ENCODE data around the gene CACNA1S. TPM values are rescaled to one million over a fixed set of nuclear protein-coding genes. Genes with fewer than 3 reads are reported as not detected.

Gene CACNA1S
- total RNA-seq, 1 experiment from 2014 or later: not detected

- no peak overlapping the region for H3K4ac ChIP-seq (ENCODE audit: low read depth, low read length)
- H3K23ac ChIP-seq (ENCODE audit: insufficient read length, low read depth, low read length): no peak overlapping the region
- Mint-ChIP-seq H3K4me3 (no peak overlapping the region), H3K4me1 (no peaks in the 10 kb centered on the region), H3K9me3 (no peaks in the 10 kb centered on the region), H3K27me3 (ENCODE audit: low read depth) (no peaks in the 10 kb centered on the region), H3K36me3 (ENCODE audit: insufficient read depth in 1 of 3, low read depth in 3 of 3) (peaks cover 2 to 25% (median 24%) of the 10 kb centered on the region in 3 experiments), H3K27ac (no peak overlapping the region; a peak in 1 of 7 replicates)
- no peak overlapping the region for H4K8ac ChIP-seq (replicated peaks; ENCODE audit: insufficient read length, low read depth, low read length)
- no peak overlapping the region for H3T11ph ChIP-seq (ENCODE audit: low read length)
- no peak overlapping the region for H2BK15ac ChIP-seq (ENCODE audit: low read depth, low read length)
- no peaks in the 10 kb centered on the region for H3K27me3 ChIP-seq (ENCODE audit: insufficient read depth, low read length)
- H3K9ac ChIP-seq (ENCODE audit: extremely low read depth, insufficient read length, low read length): no peak overlapping the region
- no peak for DNase-seq
- no peak overlapping the region for H3K56ac ChIP-seq (ENCODE audit: insufficient read length, low read depth, low read length)
- no peaks in the 10 kb centered on the region for H3K79me1 ChIP-seq (ENCODE audit: insufficient read depth, low read depth, low read length, poor library complexity, severe bottlenecking)
- no peak for TF ChIP-seq CTCF (conservative IDR thresholded peaks at IDR 0.05)
- H3K23me2 ChIP-seq (ENCODE audit: insufficient read length, low read depth, low read length, poor library complexity, severe bottlenecking): no peaks in the 10 kb centered on the region
- no peak overlapping the region for H3K14ac ChIP-seq (ENCODE audit: insufficient read depth, low read length)
- H2BK12ac ChIP-seq (ENCODE audit: insufficient read length, low read depth, low read length): no peak overlapping the region
- no peak overlapping the region for H2AFZ ChIP-seq (ENCODE audit: low read length)
- no peaks in the 10 kb centered on the region for H3K4me1 ChIP-seq (ENCODE audit: insufficient read depth, low read length)
- H2AK5ac ChIP-seq (ENCODE audit: insufficient read length, low read length): no peak overlapping the region
- no peak overlapping the region for H3K4me2 ChIP-seq (ENCODE audit: insufficient read depth, insufficient read length, low read length)
- H4K5ac ChIP-seq (ENCODE audit: insufficient read length, low read depth, low read length): no peak overlapping the region
- H2BK5ac ChIP-seq (ENCODE audit: insufficient read length, low read length): no peak overlapping the region
- H3K18ac ChIP-seq (ENCODE audit: insufficient read length, low read depth, low read length): no peak overlapping the region
- H2BK120ac ChIP-seq (ENCODE audit: low read depth, low read length, poor library complexity, severe bottlenecking): no peak overlapping the region
- H2BK20ac ChIP-seq (ENCODE audit: low read depth, low read length, poor library complexity, severe bottlenecking): no peak overlapping the region
- no peaks in the 10 kb centered on the region for H4K20me1 ChIP-seq (ENCODE audit: control insufficient read depth, insufficient read depth, insufficient read length)
- no peaks in the 10 kb centered on the region for H3K79me2 ChIP-seq (ENCODE audit: insufficient read depth, low read length)
- no peak overlapping the region for H4K91ac ChIP-seq (ENCODE audit: insufficient read length, low read depth, low read length)
- WGBS (ENCODE audit: extremely low coverage, insufficient read length, low lambda C conversion rate): no CpG with 5 or more reads among the region's 1 CpG
- no peak overlapping the region for H3K27ac ChIP-seq (ENCODE audit: insufficient read length, low read depth, low read length)
- no peaks in the 10 kb centered on the region for H3K9me3 ChIP-seq (ENCODE audit: control insufficient read depth, low read depth, low read length)
These were observed 109.7 kb downstream of the CACNA1S start for GRCh38 chr1:201002510-201002909.

Data from H9 (cell line).